IMR-90 (cell line): ENCODE results near the gene DNAH17.

Source experiments
- BHLHE40 ChIP-seq: fragments of 150-350 bp; IDR thresholded peaks from 2 replicates; pipeline ENCODE4 v1.6.1; 2016; ENCODE audit warnings: mild to moderate bottlenecking, low read depth, low read length
- CEBPB ChIP-seq: IDR thresholded peaks from 2 replicates; pipeline ENCODE4 v1.6.1; 2012; ENCODE audit warnings: low read depth, low read length, improper control_type of control experiment
- CHD1 ChIP-seq: IDR thresholded peaks from 2 replicates; pipeline ENCODE4 v1.6.1; 2012; ENCODE audit warnings: low read depth, low read length, improper control_type of control experiment
- ELK1 ChIP-seq: fragments of 150-350 bp; IDR thresholded peaks from 2 replicates; pipeline ENCODE4 v1.6.1; 2016; ENCODE audit warnings: low read depth, mild to moderate bottlenecking, low read length, moderate library complexity, borderline replicate concordance
- FOS ChIP-seq: fragments of 150-350 bp; IDR thresholded peaks from 2 replicates; pipeline ENCODE4 v1.6.1; 2016; ENCODE audit warnings: low read depth, low read length
- MAZ ChIP-seq: IDR thresholded peaks from 2 replicates; pipeline ENCODE4 v1.6.1; 2012; ENCODE audit warnings: low read depth, mild to moderate bottlenecking, low read length, improper control_type of control experiment, moderate library complexity, borderline replicate concordance
- POLR2A ChIP-seq: IDR thresholded peaks from 2 replicates; pipeline ENCODE4 v1.6.1; 2012; ENCODE audit warnings: mild to moderate bottlenecking, low read depth, low read length
- RAD21 ChIP-seq: IDR thresholded peaks from 2 replicates; pipeline ENCODE4 v1.6.1; 2012; ENCODE audit warnings: low read length, improper control_type of control experiment
- RFX5 ChIP-seq: IDR thresholded peaks from 2 replicates; pipeline ENCODE4 v1.8.0; 2012; ENCODE audit warnings: low read depth, mild to moderate bottlenecking, low read length, moderate library complexity
- TF ChIP-seq, protein P1 (sequence below): conservative IDR thresholded peaks from 2 replicates; pipeline ENCODE4 v1.5.1; 2012; ENCODE audit warnings: mild to moderate bottlenecking, low read depth, low read length, improper control_type of control experiment

DNA sequence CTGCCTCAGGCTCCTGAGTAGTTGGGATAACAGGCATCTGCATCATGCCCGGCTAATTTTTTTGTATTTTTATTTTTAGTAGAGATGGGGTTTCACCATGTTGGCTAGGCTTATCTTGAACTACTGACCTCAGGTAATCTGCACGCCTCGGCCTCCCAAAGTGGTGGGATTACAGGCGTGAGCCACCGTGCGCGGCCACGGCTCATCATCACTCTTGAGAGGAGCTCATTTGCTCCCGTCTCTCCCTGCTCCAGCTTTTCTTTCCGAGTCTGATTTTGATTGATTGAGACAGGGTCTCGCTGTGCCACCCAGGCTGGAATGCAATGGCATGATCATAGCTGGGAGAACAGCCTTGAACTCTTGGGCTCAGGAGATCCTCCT, 186.2 kb downstream of the DNAH17 start:
- TF ChIP-seq, protein P1, sequence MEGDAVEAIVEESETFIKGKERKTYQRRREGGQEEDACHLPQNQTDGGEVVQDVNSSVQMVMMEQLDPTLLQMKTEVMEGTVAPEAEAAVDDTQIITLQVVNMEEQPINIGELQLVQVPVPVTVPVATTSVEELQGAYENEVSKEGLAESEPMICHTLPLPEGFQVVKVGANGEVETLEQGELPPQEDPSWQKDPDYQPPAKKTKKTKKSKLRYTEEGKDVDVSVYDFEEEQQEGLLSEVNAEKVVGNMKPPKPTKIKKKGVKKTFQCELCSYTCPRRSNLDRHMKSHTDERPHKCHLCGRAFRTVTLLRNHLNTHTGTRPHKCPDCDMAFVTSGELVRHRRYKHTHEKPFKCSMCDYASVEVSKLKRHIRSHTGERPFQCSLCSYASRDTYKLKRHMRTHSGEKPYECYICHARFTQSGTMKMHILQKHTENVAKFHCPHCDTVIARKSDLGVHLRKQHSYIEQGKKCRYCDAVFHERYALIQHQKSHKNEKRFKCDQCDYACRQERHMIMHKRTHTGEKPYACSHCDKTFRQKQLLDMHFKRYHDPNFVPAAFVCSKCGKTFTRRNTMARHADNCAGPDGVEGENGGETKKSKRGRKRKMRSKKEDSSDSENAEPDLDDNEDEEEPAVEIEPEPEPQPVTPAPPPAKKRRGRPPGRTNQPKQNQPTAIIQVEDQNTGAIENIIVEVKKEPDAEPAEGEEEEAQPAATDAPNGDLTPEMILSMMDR: no peak
- no peak for TF ChIP-seq ELK1
- TF ChIP-seq MAZ: no peak
- no peak for TF ChIP-seq CEBPB
- no peak for TF ChIP-seq FOS
- TF ChIP-seq POLR2A: no peak
- no peak for TF ChIP-seq RAD21
- TF ChIP-seq RFX5: no peak
- no peak for TF ChIP-seq CHD1
- TF ChIP-seq BHLHE40: no peak
